ENCODE results near the gene DDAH2. TPM values are rescaled to one million over a fixed set of nuclear protein-coding genes. Genes with fewer than 3 reads are reported as not detected.

The DDAH2 gene
- 25.9 to 32.1 TPM (median 29.2 TPM) in 5 replicates for total RNA-seq (2022; extraction: Qiagen RNA extraction)

GRCh38 chr6:31728767-31729514 is at the start of gene DDAH2:
TSS of gene DDAH2 (minus strand) at chr6:31729299. CDS start at chr6:31729161, 138 bp downstream.

GRCh38 chr6:31776989-31777666 is 48.0 kb upstream of the DDAH2 start, which contains the start of gene VWA7:
TSS of gene VWA7 (minus strand) at chr6:31777328. CDS start at chr6:31776779, 549 bp downstream.

GRCh38 chr6:31762356-31762755 is 33.3 kb upstream of the DDAH2 start, which contains the start of gene SAPCD1:
TSS of gene SAPCD1 (plus strand) at chr6:31762656. CDS start at chr6:31763055, 399 bp downstream.

GRCh38 chr6:31739639-31740396 is 10.7 kb upstream of the DDAH2 start, which contains the start of gene MSH5:
TSS of gene MSH5 (plus strand) at chr6:31740005. CDS start at chr6:31740467, 462 bp downstream.

DNA sequence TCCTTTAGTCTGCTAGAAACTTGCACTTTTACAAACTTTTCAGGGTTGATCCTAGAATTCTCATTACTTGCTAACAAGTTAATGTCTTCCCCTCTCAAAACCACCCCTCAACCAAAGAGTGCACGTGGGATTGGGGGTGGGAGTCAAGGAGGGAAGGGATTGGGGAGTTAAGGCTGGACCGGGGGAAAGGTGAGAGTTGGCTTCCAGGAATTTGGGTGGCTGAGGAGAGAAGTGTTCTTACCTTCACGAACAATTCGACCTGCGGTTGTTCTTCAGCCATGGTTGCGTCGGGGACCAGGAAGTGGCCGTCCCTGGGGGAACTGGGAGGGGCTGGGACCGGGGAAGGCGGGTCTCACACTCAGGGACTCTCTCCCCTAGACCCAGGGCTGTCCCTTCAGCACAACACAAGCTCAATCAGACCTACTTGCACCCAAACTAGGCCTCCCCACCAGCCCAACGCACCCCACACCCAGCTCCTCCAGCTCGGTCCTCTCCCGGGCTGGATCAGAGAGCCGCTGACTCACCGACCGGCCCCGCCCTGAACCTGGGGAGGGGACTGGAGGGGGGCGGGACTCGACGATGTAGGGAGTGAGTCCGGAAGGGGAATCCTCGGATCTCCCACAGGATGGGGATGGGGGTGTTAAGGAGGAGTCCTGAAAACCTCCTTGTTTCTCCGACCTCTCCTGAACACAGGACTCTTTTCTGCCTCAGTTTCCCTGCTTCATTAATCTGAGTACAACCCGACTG is 7.1 kb upstream of the DDAH2 start, which contains the start of gene CLIC1:
CLIC1 (minus strand) TSS at position 510 of the 747 bp plus-strand sequence; CDS start at position 280, 230 bp downstream.

DNA sequence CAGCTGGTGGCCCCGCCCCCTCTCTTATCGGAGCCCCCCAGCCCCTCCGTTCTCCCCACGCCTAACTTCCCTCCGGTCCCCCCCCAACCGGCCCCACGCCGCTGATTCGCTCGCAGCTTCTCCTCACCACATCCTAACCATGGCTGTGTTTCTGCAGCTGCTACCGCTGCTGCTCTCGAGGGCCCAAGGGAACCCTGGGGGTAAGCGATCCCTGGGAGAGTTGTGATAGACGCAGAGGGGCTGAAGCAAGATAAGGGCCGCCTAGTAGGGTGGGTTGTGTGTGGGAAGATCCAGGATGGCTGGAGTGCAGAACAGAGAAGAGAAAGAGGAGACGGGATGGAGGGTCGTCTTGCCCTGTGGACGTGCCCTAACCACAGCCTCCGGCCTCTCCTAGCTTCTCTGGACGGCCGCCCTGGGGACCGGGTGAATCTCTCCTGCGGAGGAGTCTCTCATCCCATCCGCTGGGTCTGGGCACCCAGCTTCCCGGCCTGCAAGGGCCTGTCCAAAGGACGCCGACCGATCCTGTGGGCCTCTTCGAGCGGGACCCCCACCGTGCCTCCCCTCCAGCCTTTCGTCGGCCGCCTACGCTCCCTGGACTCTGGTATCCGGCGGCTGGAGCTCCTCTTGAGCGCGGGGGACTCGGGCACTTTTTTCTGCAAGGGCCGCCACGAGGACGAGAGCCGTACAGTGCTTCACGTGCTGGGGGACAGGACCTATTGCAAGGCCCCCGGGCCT is 5.7 kb downstream of the DDAH2 start, which contains the start of gene MPIG6B:
MPIG6B (plus strand) TSS at position 129 of the 735 bp plus-strand sequence; CDS start at position 140, 11 bp downstream.

GRCh38 chr6:31721351-31722020 is 7.6 kb downstream of the DDAH2 start, which contains the start of gene LY6G6C:
TSS of gene LY6G6C (minus strand) at chr6:31721746. CDS start at chr6:31721679, 67 bp downstream.

GRCh38 chr6:31715022-31715958 is 13.8 kb downstream of the DDAH2 start, which contains the start of gene LY6G6D:
TSS of gene LY6G6D (plus strand) at chr6:31715348. CDS start at chr6:31715356, 8 bp downstream.

GRCh38 chr6:31706599-31706998 is 22.5 kb downstream of the DDAH2 start, which contains the start of gene LY6G6F:
TSS of gene LY6G6F (plus strand) at chr6:31706866. CDS start at chr6:31706907, 41 bp downstream.

GRCh38 chr6:31702819-31703716 is 26.0 kb downstream of the DDAH2 start, which contains the start of gene ABHD16A:
TSS of gene ABHD16A (minus strand) at chr6:31703324. CDS start at chr6:31703281, 43 bp downstream.

DNA sequence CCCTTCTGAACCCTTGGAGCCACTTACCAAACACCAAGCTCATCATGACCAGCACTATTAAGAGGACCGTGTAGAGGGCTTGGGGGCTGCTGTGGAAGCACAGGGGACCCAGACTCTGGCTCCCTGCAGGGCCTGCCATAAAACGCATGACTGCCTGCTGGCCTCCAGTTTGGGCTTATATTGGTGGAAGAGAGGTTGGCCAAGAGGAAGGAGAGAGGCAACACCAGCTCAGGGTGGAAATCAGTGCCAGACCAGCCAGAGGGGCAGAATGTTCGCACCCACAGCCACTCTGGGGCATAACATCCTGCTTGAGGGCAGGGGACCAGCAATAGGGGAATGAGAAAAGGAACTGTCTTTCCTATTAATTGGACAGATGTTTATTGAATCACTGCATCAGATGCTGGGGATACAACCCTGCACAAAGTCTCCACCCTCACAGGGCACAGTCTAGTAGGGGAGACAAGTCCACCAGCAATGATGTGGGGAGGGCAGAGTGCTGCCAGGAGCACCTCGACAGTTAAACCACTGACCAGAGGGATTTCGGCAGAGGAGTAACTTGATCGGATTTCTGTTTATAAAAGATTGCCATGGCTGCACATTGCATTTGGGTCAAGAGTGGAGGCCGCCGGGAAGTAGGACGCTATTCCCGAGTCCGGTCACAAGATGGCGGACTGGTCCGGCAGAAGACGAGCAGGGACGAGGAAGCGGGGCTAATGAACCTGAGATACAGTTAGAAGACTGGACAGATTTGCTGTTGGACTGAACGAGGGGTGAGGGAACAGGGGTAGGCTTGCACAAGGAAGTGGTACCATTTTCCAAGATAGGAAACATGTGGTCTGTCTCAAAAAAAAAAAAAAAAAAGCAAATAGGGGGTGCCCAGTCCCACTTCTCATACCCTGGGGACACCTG is 48.6 kb downstream of the DDAH2 start, which contains the start of gene LY6G5C:
LY6G5C (minus strand) TSS at position 842 of the 909 bp plus-strand sequence; CDS start at position 148, 694 bp downstream.

Other genes starting within 250 kb of the DDAH2 start
- 6.1 to 7.7 TPM (median 7.3 TPM) in 5 replicates for gene MICB, start 231.2 kb downstream of the DDAH2 start, total RNA-seq (2022; extraction: Qiagen RNA extraction)
- not detected in 5 replicates for gene MCCD1, start 200.3 kb downstream of the DDAH2 start, total RNA-seq (2022; extraction: Qiagen RNA extraction)
- 331 to 435 TPM (median 353 TPM) in 5 replicates for gene DDX39B, start 187.3 kb downstream of the DDAH2 start, total RNA-seq (2022; extraction: Qiagen RNA extraction)
- 0.46 to 0.93 TPM (median 0.67 TPM) in 5 replicates for gene ATP6V1G2, start 182.7 kb downstream of the DDAH2 start, total RNA-seq (2022; extraction: Qiagen RNA extraction)
- 9.7 to 12.5 TPM (median 11.6 TPM) in 5 replicates for gene NFKBIL1, start 181.7 kb downstream of the DDAH2 start, total RNA-seq (2022; extraction: Qiagen RNA extraction)
- 0.07 to 0.31 TPM (median 0.13 TPM) in 3 of 5 replicates, not detected in the others for gene LTA, start 157.0 kb downstream of the DDAH2 start, total RNA-seq (2022; extraction: Qiagen RNA extraction)
- 0.08 to 0.12 TPM in 2 of 5 replicates, not detected in the others for gene TNF, start 153.7 kb downstream of the DDAH2 start, total RNA-seq (2022; extraction: Qiagen RNA extraction)
- gene LTB, start 146.9 kb downstream of the DDAH2 start, total RNA-seq (2022; extraction: Qiagen RNA extraction): 0.29 to 0.47 TPM (median 0.38 TPM) in 5 replicates
- gene LST1, start 143.0 kb downstream of the DDAH2 start, total RNA-seq (2022; extraction: Qiagen RNA extraction): 0.37 TPM in 1 of 5 replicates, not detected in the others
- gene NCR3, start 136.3 kb downstream of the DDAH2 start, total RNA-seq (2022; extraction: Qiagen RNA extraction): not detected in 5 replicates
- not detected in 5 replicates for gene AIF1, start 114.1 kb downstream of the DDAH2 start, total RNA-seq (2022; extraction: Qiagen RNA extraction)
- 76.6 to 89.9 TPM (median 84.4 TPM) in 5 replicates for gene PRRC2A, start 108.6 kb downstream of the DDAH2 start, total RNA-seq (2022; extraction: Qiagen RNA extraction)
- gene BAG6, start 76.6 kb downstream of the DDAH2 start, total RNA-seq (2022; extraction: Qiagen RNA extraction): 129 to 143 TPM (median 133 TPM) in 5 replicates
- 2.9 to 3.8 TPM (median 3.4 TPM) in 5 replicates for gene APOM, start 73.4 kb downstream of the DDAH2 start, total RNA-seq (2022; extraction: Qiagen RNA extraction)
- gene C6orf47, start 68.5 kb downstream of the DDAH2 start, total RNA-seq (2022; extraction: Qiagen RNA extraction): 10.1 to 14.9 TPM (median 12.4 TPM) in 5 replicates
- gene GPANK1, start 64.3 kb downstream of the DDAH2 start, total RNA-seq (2022; extraction: Qiagen RNA extraction): 9.3 to 11.4 TPM (median 11.1 TPM) in 5 replicates
- gene CSNK2B, start 63.2 kb downstream of the DDAH2 start, total RNA-seq (2022; extraction: Qiagen RNA extraction): 154 to 183 TPM (median 177 TPM) in 5 replicates
- 3.4 to 4.7 TPM (median 3.9 TPM) in 5 replicates for gene LY6G5B, start 59.3 kb downstream of the DDAH2 start, total RNA-seq (2022; extraction: Qiagen RNA extraction)
- gene LY6G5C, start 48.2 kb downstream of the DDAH2 start, total RNA-seq (2022; extraction: Qiagen RNA extraction): 0.75 to 2.1 TPM (median 1.5 TPM) in 5 replicates
- gene ABHD16A, start 26.0 kb downstream of the DDAH2 start, total RNA-seq (2022; extraction: Qiagen RNA extraction): 15.0 to 19.1 TPM (median 17.0 TPM) in 5 replicates
- not detected in 5 replicates for gene LY6G6F, start 22.4 kb downstream of the DDAH2 start, total RNA-seq (2022; extraction: Qiagen RNA extraction)
- not detected in 5 replicates for gene LY6G6D, start 14.0 kb downstream of the DDAH2 start, total RNA-seq (2022; extraction: Qiagen RNA extraction)
- gene LY6G6C, start 7.6 kb downstream of the DDAH2 start, total RNA-seq (2022; extraction: Qiagen RNA extraction): 0.13 to 0.18 TPM in 2 of 5 replicates, not detected in the others
- gene MPIG6B, start 5.9 kb downstream of the DDAH2 start, total RNA-seq (2022; extraction: Qiagen RNA extraction): not detected in 5 replicates
- 475 to 491 TPM (median 481 TPM) in 5 replicates for gene CLIC1, start 7.2 kb upstream of the DDAH2 start, total RNA-seq (2022; extraction: Qiagen RNA extraction)
- gene MSH5, start 10.7 kb upstream of the DDAH2 start, total RNA-seq (2022; extraction: Qiagen RNA extraction): 10.7 to 15.7 TPM (median 13.4 TPM) in 5 replicates
- 2.6 to 4.9 TPM (median 3.2 TPM) in 5 replicates for gene SAPCD1, start 33.4 kb upstream of the DDAH2 start, total RNA-seq (2022; extraction: Qiagen RNA extraction)
- gene VWA7, start 48.0 kb upstream of the DDAH2 start, total RNA-seq (2022; extraction: Qiagen RNA extraction): 1.1 to 1.7 TPM (median 1.5 TPM) in 5 replicates
- gene VARS1, start 66.5 kb upstream of the DDAH2 start, total RNA-seq (2022; extraction: Qiagen RNA extraction): 52.1 to 61.7 TPM (median 54.3 TPM) in 5 replicates
- 42.7 to 66.2 TPM (median 59.0 TPM) in 5 replicates for gene LSM2, start 77.7 kb upstream of the DDAH2 start, total RNA-seq (2022; extraction: Qiagen RNA extraction)
- 1.2 to 2.0 TPM (median 1.6 TPM) in 5 replicates for gene HSPA1L, start 86.0 kb upstream of the DDAH2 start, total RNA-seq (2022; extraction: Qiagen RNA extraction)
- 162 to 234 TPM (median 205 TPM) in 5 replicates for gene HSPA1A, start 86.2 kb upstream of the DDAH2 start, total RNA-seq (2022; extraction: Qiagen RNA extraction)
- 110 to 176 TPM (median 161 TPM) in 5 replicates for gene HSPA1B, start 98.4 kb upstream of the DDAH2 start, total RNA-seq (2022; extraction: Qiagen RNA extraction)
- gene NEU1, start 133.5 kb upstream of the DDAH2 start, total RNA-seq (2022; extraction: Qiagen RNA extraction): 25.7 to 32.9 TPM (median 26.4 TPM) in 5 replicates
- gene SLC44A4, start 149.7 kb upstream of the DDAH2 start, total RNA-seq (2022; extraction: Qiagen RNA extraction): 0.03 to 0.14 TPM (median 0.06 TPM) in 4 of 5 replicates, not detected in the other
- gene EHMT2, start 168.4 kb upstream of the DDAH2 start, total RNA-seq (2022; extraction: Qiagen RNA extraction): 25.1 to 29.7 TPM (median 26.0 TPM) in 5 replicates
- gene ZBTB12, start 172.8 kb upstream of the DDAH2 start, total RNA-seq (2022; extraction: Qiagen RNA extraction): 3.3 to 4.2 TPM (median 3.9 TPM) in 5 replicates
- gene C2, start 198.4 kb upstream of the DDAH2 start, total RNA-seq (2022; extraction: Qiagen RNA extraction): 0.17 to 0.46 TPM (median 0.38 TPM) in 5 replicates
- gene CFB, start 216.8 kb upstream of the DDAH2 start, total RNA-seq (2022; extraction: Qiagen RNA extraction): 1.7 to 2.3 TPM (median 1.9 TPM) in 5 replicates
- gene NELFE, start 229.7 kb upstream of the DDAH2 start, total RNA-seq (2022; extraction: Qiagen RNA extraction): 73.7 to 87.1 TPM (median 76.9 TPM) in 5 replicates
- gene SKIC2, start 229.9 kb upstream of the DDAH2 start, total RNA-seq (2022; extraction: Qiagen RNA extraction): 21.3 to 24.7 TPM (median 23.3 TPM) in 5 replicates
- gene DXO, start 242.8 kb upstream of the DDAH2 start, total RNA-seq (2022; extraction: Qiagen RNA extraction): 10.4 to 12.4 TPM (median 11.6 TPM) in 5 replicates